SK-N-SH (cell line): ENCODE data around the gene DDR1. TPM values are rescaled to one million over a fixed set of nuclear protein-coding genes. Genes with fewer than 3 reads are reported as not detected.

Experiments used
- CTCF ChIA-PET: fragments of 300-600, 350-600 bp; formaldehyde crosslinking; extraction: SDS; loops from one replicate; lab custom pipeline; 2021; lab: Yijun Ruan, JAX
- POLR2A ChIA-PET: fragments of 350-600 bp; sonication (Branson Sonifier 250); formaldehyde crosslinking; extraction: SDS; loops from one replicate; lab custom pipeline; 2020; ENCODE audit warnings: antibody characterized with exemption, inconsistent platforms; lab: Yijun Ruan, JAX
- DNase-seq: peaks from one replicate; pipeline ENCODE4 v3.0.0; 2012
- H2AFZ ChIP-seq: fragments of 200-600 bp; sonication (generic); 2 replicates; pipeline ENCODE4 v1.8.1; 2016; ENCODE audit warnings: antibody characterized with exemption, mild to moderate bottlenecking, low read depth
- H3F3A ChIP-seq: fragments of 200-600 bp; sonication (generic); replicated peaks from 2 replicates; pipeline ENCODE3; 2016; ENCODE audit warnings: antibody characterized with exemption, mild to moderate bottlenecking; ENCODE audit not compliant: insufficient read depth
- H3K27ac ChIP-seq, 2 experiments: fragments of 200-500 bp in 1 of 2; fragments of 200-600 bp in 1 of 2; sonication (Bioruptor generic) in 1 of 2; sonication (generic), shearing (Covaris generic) in 1 of 2; 2 replicates each; pipeline versions ENCODE4 v1.5.1 to v1.6.1; 2014 to 2016; ENCODE audit warnings: low read depth in 2 of 2, inconsistent platforms in 1 of 2, low read length in 1 of 2, mild to moderate bottlenecking in 1 of 2, mixed read lengths in 1 of 2
- H3K27me3 ChIP-seq: fragments of 200-600 bp; sonication (generic), shearing (Covaris generic); 2 replicates; pipeline ENCODE4 v1.6.1; 2016; ENCODE audit warnings: mixed run types; ENCODE audit not compliant: insufficient read depth
- H3K36me3 ChIP-seq, 2 experiments: fragments of 200-500 bp in 1 of 2; fragments of 200-600 bp in 1 of 2; sonication (Bioruptor generic) in 1 of 2; sonication (generic) in 1 of 2; replicated peaks in 1 of 2; 2 replicates each; pipeline versions ENCODE3 to v1.5.1; 2014 to 2016; ENCODE audit warnings: low read length in 1 of 2, mild to moderate bottlenecking in 1 of 2; ENCODE audit not compliant: insufficient read depth in 2 of 2, control insufficient read depth in 1 of 2
- H3K4me1 ChIP-seq, 2 experiments: fragments of 200-500 bp in 1 of 2; fragments of 200-600 bp in 1 of 2; sonication (Bioruptor generic) in 1 of 2; sonication (generic), shearing (Covaris generic) in 1 of 2; 2 replicates each; pipeline versions ENCODE4 v1.5.1 to v1.6.1; 2014 to 2016; ENCODE audit warnings: low read depth in 1 of 2, low read length in 1 of 2, mixed run types in 1 of 2; ENCODE audit not compliant: insufficient read depth in 2 of 2, control insufficient read depth in 1 of 2
- H3K4me2 ChIP-seq: fragments of 200-600 bp; sonication (generic), shearing (Covaris generic); 2 replicates; pipeline ENCODE4 v1.6.1; 2017; ENCODE audit warnings: mixed run types
- H3K4me3 ChIP-seq, 2 experiments: fragments of 200-500 bp in 1 of 2; fragments of 200-600 bp in 1 of 2; sonication (Bioruptor generic) in 1 of 2; sonication (generic), shearing (Covaris generic) in 1 of 2; 2 replicates each; pipeline versions ENCODE4 v1.5.1 to v1.8.1; 2014 to 2016; ENCODE audit warnings: low read depth in 2 of 2, inconsistent platforms in 1 of 2, low read length in 1 of 2, mild to moderate bottlenecking in 1 of 2, mixed read lengths in 1 of 2, moderate library complexity in 1 of 2
- H3K79me2 ChIP-seq: fragments of 200-600 bp; sonication (generic); 2 replicates; pipeline ENCODE4 v1.8.1; 2017; ENCODE audit warnings: mild to moderate bottlenecking; ENCODE audit not compliant: insufficient read depth
- H3K9ac ChIP-seq: fragments of 200-600 bp; sonication (generic); 2 replicates; pipeline ENCODE4 v1.6.1; 2017; ENCODE audit warnings: mixed run types
- H3K9me2 ChIP-seq: fragments of 200-600 bp; sonication (generic); 2 replicates; pipeline ENCODE4 v1.6.1; 2017; ENCODE audit warnings: mixed run types
- H3K9me3 ChIP-seq: fragments of 200-600 bp; sonication (generic); 2 replicates; pipeline ENCODE4 v1.6.1; 2017; ENCODE audit warnings: mixed run types, mild to moderate bottlenecking, moderate library complexity
- H4K20me1 ChIP-seq: fragments of 200-600 bp; sonication (generic); 2 replicates; pipeline ENCODE4 v1.6.1; 2017; ENCODE audit warnings: mild to moderate bottlenecking, mixed run types; ENCODE audit not compliant: insufficient read depth
- CTCF ChIP-seq: fragments of 200-600 bp; sonication (generic); IDR thresholded peaks from 2 replicates; pipeline ENCODE4 v1.6.1; 2017; ENCODE audit warnings: antibody characterized with exemption, mild to moderate bottlenecking, moderate library complexity
- FOSL2 ChIP-seq: IDR thresholded peaks from 2 replicates; pipeline ENCODE4 v1.4.0; 2012; ENCODE audit warnings: low read depth, mild to moderate bottlenecking, moderate library complexity, borderline replicate concordance
- FOXJ3 ChIP-seq: sonication (generic); formaldehyde crosslinking; IDR thresholded peaks from 2 replicates; pipeline ENCODE4 v1.5.1; 2020; ENCODE audit warnings: mild to moderate bottlenecking, missing genetic modification reagents
- GATA2 ChIP-seq: sonication (generic); formaldehyde crosslinking; IDR thresholded peaks from 2 replicates; pipeline ENCODE4 v1.5.0; 2020; ENCODE audit warnings: mild to moderate bottlenecking, missing genetic modification reagents
- IRF3 ChIP-seq: fragments of 150-350 bp; IDR thresholded peaks from 2 replicates; pipeline ENCODE4 v1.6.1; 2016; ENCODE audit warnings: mild to moderate bottlenecking, low read depth, low read length
- MAX ChIP-seq: IDR thresholded peaks from 2 replicates; pipeline ENCODE4 v1.4.0; 2012; ENCODE audit warnings: low read depth
- MEF2A ChIP-seq: IDR thresholded peaks from 2 replicates; pipeline ENCODE4 v1.4.0; 2012; ENCODE audit warnings: low read depth, borderline replicate concordance
- MXI1 ChIP-seq: IDR thresholded peaks from 2 replicates; pipeline ENCODE4 v1.6.1; 2012; ENCODE audit warnings: mild to moderate bottlenecking, low read depth, low read length, improper control_type of control experiment
- REST ChIP-seq: IDR thresholded peaks from 2 replicates; pipeline ENCODE4 v1.6.1; 2012; ENCODE audit warnings: mild to moderate bottlenecking, low read depth, low read length, moderate library complexity
- RXRA ChIP-seq: IDR thresholded peaks from 2 replicates; pipeline ENCODE4 v1.4.0; 2012; ENCODE audit warnings: low read depth, mild to moderate bottlenecking, borderline replicate concordance
- SIN3A ChIP-seq: IDR thresholded peaks from 2 replicates; pipeline ENCODE4 v1.6.1; 2012; ENCODE audit warnings: low read depth, mild to moderate bottlenecking, low read length, moderate library complexity, borderline replicate concordance
- TCF12 ChIP-seq: IDR thresholded peaks from 2 replicates; pipeline ENCODE4 v1.4.0; 2012
- TEAD4 ChIP-seq: IDR thresholded peaks from 2 replicates; pipeline ENCODE4 v1.4.0; 2012; ENCODE audit warnings: mild to moderate bottlenecking, borderline replicate concordance; ENCODE audit not compliant: insufficient read depth
- USF1 ChIP-seq: IDR thresholded peaks from 2 replicates; pipeline ENCODE4 v1.4.0; 2012; ENCODE audit warnings: low read depth, borderline replicate concordance
- WGBS: methylation state at CpG from one replicate; pipeline ENCODE4 v1.1.6; 2017; ENCODE audit warnings: low lambda C conversion rate; 5-methylcytosine and 5-hydroxymethylcytosine counted together
- polyA plus RNA-seq, 3 experiments: library from polyadenylated mRNA; depleted of rRNA; stranded (reverse); fragments of >200 nt; gene quantifications; 2 replicates each; pipeline ENCODE4 v1.2.3, GENCODE V29; 2012

The DDR1 gene
- polyA plus RNA-seq, 1 of the 3 experiments (the other 2 are of a cell fraction), result 52.8 TPM

- Histone ChIP-seq H3F3A (peaks cover 16% of the 10 kb centered on the region), H4K20me1 (no peaks in the 10 kb centered on the region), H3K4me1 (peaks cover 20 to 36% of the 10 kb centered on the region in 2 experiments; a peak in 3 of 4 replicates), H3K27me3 (no peaks in the 10 kb centered on the region), H3K36me3 (peaks cover 0 to 12% of the 10 kb centered on the region in 2 experiments), H3K9ac (peak overlapping the region; percentile 71), H2AFZ (no peak overlapping the region), H3K9me3 (no peaks in the 10 kb centered on the region), H3K4me2 (peak overlapping the region; percentile 99), H3K9me2 (no peaks in the 10 kb centered on the region), H3K79me2 (peaks cover 58% of the 10 kb centered on the region), H3K27ac (peak overlapping the region; percentile 60 to 83), H3K4me3 (peak overlapping the region; percentile 62 to 69)
- 26% methylated on average over 7 of the region's 7 CpGs for WGBS
- peak; percentile 12 for DNase-seq
- TF ChIP-seq CTCF (no peak), MAX (no peak), TCF12 (no peak), IRF3 (no peak), USF1 (no peak), SIN3A (no peak), FOXJ3 (CRISPR knock-in tag) (no peak), MXI1 (0 out of 2 replicates have a peak, but pooled peaks have one; percentile 2), GATA2 (CRISPR knock-in tag) (no peak)
- ChIA-PET POLR2A (no interaction called here), CTCF (interaction anchor here (0.6 to 1.8 kb wide), 5 partner anchors 30 to 481 kb away, joined by 3 to 5 read pairs (median 3); no protein-coding TSS in a partner anchor)
Observed at GRCh38 chr6:30885481-30885998, 1.2 kb downstream of the DDR1 start.

- Histone ChIP-seq H4K20me1 (no peaks in the 10 kb centered on the region), H2AFZ (peak overlapping the region; percentile 63; the same call in 1 of the 2 replicates), H3K79me2 (peaks cover 61% of the 10 kb centered on the region), H3K9ac (peak overlapping the region; percentile 71), H3K4me3 (peak overlapping the region; percentile 62 to 69), H3K9me3 (no peaks in the 10 kb centered on the region), H3K4me1 (peaks cover 20 to 33% of the 10 kb centered on the region in 2 experiments; a peak in 3 of 4 replicates), H3K27ac (peak overlapping the region; percentile 60 to 83), H3F3A (peaks cover 16% of the 10 kb centered on the region), H3K36me3 (peaks cover 0 to 14% of the 10 kb centered on the region in 2 experiments), H3K9me2 (no peaks in the 10 kb centered on the region), H3K27me3 (no peaks in the 10 kb centered on the region), H3K4me2 (peak overlapping the region; percentile 99)
- DNase-seq, result peak; percentile 65
- CTCF ChIA-PET, result interaction anchor here (0.9 to 1.8 kb wide), 3 partner anchors 8 to 59 kb away, joined by 3 to 5 read pairs (median 5); no protein-coding TSS in a partner anchor
- POLR2A ChIA-PET, result no interaction called here
- 22% methylated on average over 17 of the region's 18 CpGs for WGBS
- TF ChIP-seq RXRA (no peak; the same call in 1 of the 2 replicates), TEAD4 (peak; percentile 53; the same call in 1 of the 2 replicates), FOSL2 (peak; percentile 89; the same call in 1 of the 2 replicates), TCF12 (peak; percentile 52), MEF2A (no peak), REST (0 out of 2 replicates have a peak, but pooled peaks have one; percentile 30)
Observed at GRCh38 chr6:30885999-30886896, 1.9 kb downstream of the DDR1 start.
